ENCODE measurements around the gene IDS.

The IDS gene

GRCh38 chrX:149531599-149531998 is 26.5 kb upstream of the IDS start:
- TF ChIP-seq CTCF (IDR thresholded peaks at IDR 0.05) = no peak

- no peak for TF ChIP-seq CTCF (IDR thresholded peaks at IDR 0.05)
Measured at GRCh38 chrX:149528381-149528780, 23.3 kb upstream of the IDS start.

GRCh38 chrX:149527705-149528104 is 22.6 kb upstream of the IDS start:
- TF ChIP-seq CTCF (IDR thresholded peaks at IDR 0.05) = peak; percentile 43

- no peak for TF ChIP-seq CTCF (IDR thresholded peaks at IDR 0.05)
Measured at GRCh38 chrX:149522916-149523315, 17.8 kb upstream of the IDS start.

GRCh38 chrX:149521438-149521837 is 16.3 kb upstream of the IDS start:
- no peak for TF ChIP-seq CTCF (IDR thresholded peaks at IDR 0.05)

GRCh38 chrX:149518236-149518635 is 13.1 kb upstream of the IDS start:
- TF ChIP-seq CTCF (IDR thresholded peaks at IDR 0.05) = no peak

- no peak for TF ChIP-seq CTCF (IDR thresholded peaks at IDR 0.05)
Measured at GRCh38 chrX:149517308-149517707, 12.2 kb upstream of the IDS start.

GRCh38 chrX:149516604-149517003 is 11.5 kb upstream of the IDS start:
- TF ChIP-seq CTCF (IDR thresholded peaks at IDR 0.05) = no peak

All from LNCAP (cell line).